Activated CD8-positive, alpha-beta memory T cell treated with anti-CD3 and anti-CD28 coated beads for 1 hour (primary cell): ENCODE measurements around the gene EBF3.

Source experiments
- DNase-seq, 2 donors: peaks; one replicate each; pipeline ENCODE4 v3.0.0-alpha.2; 2020; ENCODE audit warnings: low read depth in 1 of 2; ENCODE audit errors: extremely low read depth in 1 of 2

EBF3 gene

GRCh38 chr10:129959544-129960480 lies 4.3 kb downstream of the EBF3 start:
- no peak for DNase-seq

GRCh38 chr10:129958629-129959543 lies 5.2 kb downstream of the EBF3 start:
- no peak for DNase-seq

- no peak for DNase-seq
Measured at GRCh38 chr10:129958148-129958628, 5.9 kb downstream of the EBF3 start.

- DNase-seq: no peak
Measured at GRCh38 chr10:129956876-129957673, 7.0 kb downstream of the EBF3 start.

- DNase-seq: no peak
Measured at GRCh38 chr10:129956286-129956670, 7.8 kb downstream of the EBF3 start.

GRCh38 chr10:129955601-129956285 lies 8.3 kb downstream of the EBF3 start:
- no peak for DNase-seq

GRCh38 chr10:129954492-129955315 lies 9.4 kb downstream of the EBF3 start:
- DNase-seq: no peak

GRCh38 chr10:129953119-129954051 lies 10.7 kb downstream of the EBF3 start:
- no peak for DNase-seq

- DNase-seq: no peak
Measured at GRCh38 chr10:129952378-129953118, 11.5 kb downstream of the EBF3 start.

- no peak for DNase-seq
Measured at GRCh38 chr10:129951970-129952265, 12.2 kb downstream of the EBF3 start.

GRCh38 chr10:129951101-129951969 lies 12.7 kb downstream of the EBF3 start:
- DNase-seq: no peak

- no peak for DNase-seq
Measured at GRCh38 chr10:129950676-129951075, 13.4 kb downstream of the EBF3 start.

GRCh38 chr10:129949891-129950291 lies 14.2 kb downstream of the EBF3 start:
- no peak for DNase-seq

GRCh38 chr10:129949411-129949810 lies 14.7 kb downstream of the EBF3 start:
- no peak for DNase-seq

- no peak for DNase-seq
Measured at GRCh38 chr10:129946859-129947258, 17.2 kb downstream of the EBF3 start.

GRCh38 chr10:129945941-129946760 lies 17.9 kb downstream of the EBF3 start:
- no peak for DNase-seq
